H9 (cell line): Measurements from ENCODE around the gene COX6B2. TPM values are rescaled to one million over a fixed set of nuclear protein-coding genes. Genes with fewer than 3 reads are reported as not detected.

Source experiments
- DNase-seq: peaks from one replicate; pipeline ENCODE4 v3.0.0-alpha.2; 2017
- H2AFZ ChIP-seq: one replicate; pipeline ENCODE4 v1.6.1; 2013; ENCODE audit warnings: mild to moderate bottlenecking, low read length, control low read depth, moderate library complexity
- H2AK5ac ChIP-seq: 2 replicates; pipeline ENCODE4 v1.6.1; 2013; ENCODE audit warnings: low read length, control low read depth, mixed read lengths; ENCODE audit not compliant: insufficient read length
- H2BK120ac ChIP-seq: one replicate; pipeline ENCODE4 v1.6.1; 2013; ENCODE audit warnings: low read depth, mild to moderate bottlenecking, low read length, control low read depth, inconsistent platforms; ENCODE audit not compliant: poor library complexity, severe bottlenecking
- H2BK12ac ChIP-seq: 2 replicates; pipeline ENCODE4 v1.6.1; 2013; ENCODE audit warnings: low read length, control low read depth, mixed read lengths, low read depth; ENCODE audit not compliant: insufficient read length
- H2BK15ac ChIP-seq: 2 replicates; pipeline ENCODE4 v1.6.1; 2013; ENCODE audit warnings: low read depth, low read length, control low read depth
- H2BK20ac ChIP-seq: one replicate; pipeline ENCODE4 v1.6.1; 2013; ENCODE audit warnings: low read depth, mild to moderate bottlenecking, low read length, control low read depth, inconsistent platforms; ENCODE audit not compliant: poor library complexity, severe bottlenecking
- H2BK5ac ChIP-seq: 2 replicates; pipeline ENCODE4 v1.6.1; 2013; ENCODE audit warnings: low read length, control low read depth, mixed read lengths; ENCODE audit not compliant: insufficient read length
- H3K14ac ChIP-seq: 2 replicates; pipeline ENCODE4 v1.6.1; 2013; ENCODE audit warnings: low read length, control low read depth; ENCODE audit not compliant: insufficient read depth
- H3K18ac ChIP-seq: 2 replicates; pipeline ENCODE4 v1.6.1; 2013; ENCODE audit warnings: low read depth, mild to moderate bottlenecking, mixed read lengths, low read length, control low read depth; ENCODE audit not compliant: insufficient read length
- H3K23ac ChIP-seq: 2 replicates; pipeline ENCODE4 v1.6.1; 2013; ENCODE audit warnings: low read length, control low read depth, mixed read lengths, low read depth; ENCODE audit not compliant: insufficient read length
- H3K23me2 ChIP-seq: 2 replicates; pipeline ENCODE4 v1.6.1; 2013; ENCODE audit warnings: low read depth, mild to moderate bottlenecking, mixed read lengths, low read length, control low read depth; ENCODE audit not compliant: insufficient read length, poor library complexity, severe bottlenecking
- H3K27ac ChIP-seq: 2 replicates; pipeline ENCODE4 v1.5.1; 2013; ENCODE audit warnings: low read length, control low read depth, mixed read lengths, low read depth; ENCODE audit not compliant: insufficient read length
- H3K27me3 ChIP-seq: 2 replicates; pipeline ENCODE4 v1.6.1; 2013; ENCODE audit warnings: low read length, control low read depth, inconsistent platforms; ENCODE audit not compliant: insufficient read depth
- H3K4ac ChIP-seq: 2 replicates; pipeline ENCODE4 v1.6.1; 2013; ENCODE audit warnings: low read depth, mild to moderate bottlenecking, control low read depth, inconsistent platforms, low read length, moderate library complexity
- H3K4me1 ChIP-seq: 2 replicates; pipeline ENCODE4 v1.6.1; 2013; ENCODE audit warnings: low read length, control low read depth, inconsistent platforms; ENCODE audit not compliant: insufficient read depth
- H3K4me2 ChIP-seq: 2 replicates; pipeline ENCODE4 v1.6.1; 2013; ENCODE audit warnings: low read length, control low read depth, mixed read lengths; ENCODE audit not compliant: insufficient read length, insufficient read depth
- H3K56ac ChIP-seq: 2 replicates; pipeline ENCODE4 v1.6.1; 2013; ENCODE audit warnings: low read depth, mild to moderate bottlenecking, mixed read lengths, low read length, control low read depth; ENCODE audit not compliant: insufficient read length
- H3K79me1 ChIP-seq: 2 replicates; pipeline ENCODE4 v1.6.1; 2013; ENCODE audit warnings: low read depth, mild to moderate bottlenecking, moderate library complexity, low read length, control low read depth, inconsistent platforms; ENCODE audit not compliant: insufficient read depth, poor library complexity, severe bottlenecking
- H3K79me2 ChIP-seq: 2 replicates; pipeline ENCODE4 v1.6.1; 2013; ENCODE audit warnings: low read length, control low read depth, inconsistent platforms; ENCODE audit not compliant: insufficient read depth
- H3K9ac ChIP-seq: 2 replicates; pipeline ENCODE4 v1.6.1; 2013; ENCODE audit warnings: low read length, control low read depth, mixed read lengths; ENCODE audit not compliant: insufficient read length; ENCODE audit errors: extremely low read depth
- H3K9me3 ChIP-seq: one replicate; pipeline ENCODE4 v1.6.1; 2013; ENCODE audit warnings: low read depth, low read length, inconsistent platforms; ENCODE audit not compliant: control insufficient read depth
- H3T11ph ChIP-seq: one replicate; pipeline ENCODE4 v1.6.1; 2013; ENCODE audit warnings: mild to moderate bottlenecking, low read length, control low read depth, inconsistent platforms
- H4K20me1 ChIP-seq: one replicate; pipeline ENCODE4 v1.6.1; 2013; ENCODE audit not compliant: control insufficient read depth, insufficient read length, insufficient read depth
- H4K5ac ChIP-seq: 2 replicates; pipeline ENCODE4 v1.6.1; 2013; ENCODE audit warnings: low read depth, mild to moderate bottlenecking, mixed read lengths, low read length, control low read depth; ENCODE audit not compliant: insufficient read length
- H4K8ac ChIP-seq: replicated peaks from 2 replicates; pipeline ENCODE4 v1.6.1; 2013; ENCODE audit warnings: low read length, control low read depth, mixed read lengths, low read depth; ENCODE audit not compliant: insufficient read length
- H4K91ac ChIP-seq: 2 replicates; pipeline ENCODE4 v1.6.1; 2013; ENCODE audit warnings: low read depth, mild to moderate bottlenecking, moderate library complexity, mixed read lengths, low read length, control low read depth; ENCODE audit not compliant: insufficient read length
- H3K27ac Mint-ChIP-seq, 3 experiments: 2 replicates in 2 of 3; 3 replicates in 1 of 3; pipeline ENCODE4 v1.8.0; 2020 to 2021; ENCODE audit warnings: mixed read lengths in 3 of 3, mild to moderate bottlenecking in 1 of 3, moderate library complexity in 1 of 3
- H3K27me3 Mint-ChIP-seq: 2 replicates; pipeline ENCODE4 v1.8.0; 2021; ENCODE audit warnings: low read depth, mild to moderate bottlenecking, moderate library complexity, mixed read lengths
- H3K36me3 Mint-ChIP-seq, 3 experiments: 2 replicates in 2 of 3; 3 replicates in 1 of 3; pipeline ENCODE4 v1.8.0; 2020 to 2021; ENCODE audit warnings: low read depth in 3 of 3, mixed read lengths in 3 of 3; ENCODE audit not compliant: insufficient read depth in 1 of 3
- H3K4me1 Mint-ChIP-seq, 2 experiments: 2 replicates each; pipeline ENCODE4 v1.8.0; 2020; ENCODE audit warnings: mixed read lengths in 2 of 2
- H3K4me3 Mint-ChIP-seq, 2 experiments: 2 replicates in 1 of 2; 3 replicates in 1 of 2; pipeline ENCODE4 v1.8.0; 2020 to 2021; ENCODE audit warnings: mild to moderate bottlenecking in 2 of 2, mixed read lengths in 2 of 2, moderate library complexity in 1 of 2
- H3K9me3 Mint-ChIP-seq, 2 experiments: 2 replicates in 1 of 2; 3 replicates in 1 of 2; pipeline ENCODE4 v1.8.0; 2020; ENCODE audit warnings: mild to moderate bottlenecking in 2 of 2, mixed read lengths in 2 of 2, moderate library complexity in 1 of 2
- WGBS: extraction: QIAGEN DNeasy Blood & Tissue Kit; methylation state at CpG from one replicate; pipeline ENCODE4 v1.1.7; 2013; ENCODE audit warnings: missing lambda C conversion rate, low lambda C conversion rate, mixed read lengths; ENCODE audit not compliant: insufficient read length; ENCODE audit errors: extremely low coverage; 5-methylcytosine and 5-hydroxymethylcytosine counted together
- total RNA-seq: library from RNA; stranded (reverse); gene quantifications from 2 replicates; pipeline ENCODE4 v1.2.1, GENCODE V29; 2021
- TF ChIP-seq, protein P1 (sequence below): fragments of 200-600 bp; sonication (generic); conservative IDR thresholded peaks from 3 replicates; pipeline ENCODE4 v1.8.0; 2021; ENCODE audit warnings: antibody characterized with exemption, mild to moderate bottlenecking

The COX6B2 gene
- total RNA-seq, 1 experiment from 2014 or later, result 4.0 TPM

DNA sequence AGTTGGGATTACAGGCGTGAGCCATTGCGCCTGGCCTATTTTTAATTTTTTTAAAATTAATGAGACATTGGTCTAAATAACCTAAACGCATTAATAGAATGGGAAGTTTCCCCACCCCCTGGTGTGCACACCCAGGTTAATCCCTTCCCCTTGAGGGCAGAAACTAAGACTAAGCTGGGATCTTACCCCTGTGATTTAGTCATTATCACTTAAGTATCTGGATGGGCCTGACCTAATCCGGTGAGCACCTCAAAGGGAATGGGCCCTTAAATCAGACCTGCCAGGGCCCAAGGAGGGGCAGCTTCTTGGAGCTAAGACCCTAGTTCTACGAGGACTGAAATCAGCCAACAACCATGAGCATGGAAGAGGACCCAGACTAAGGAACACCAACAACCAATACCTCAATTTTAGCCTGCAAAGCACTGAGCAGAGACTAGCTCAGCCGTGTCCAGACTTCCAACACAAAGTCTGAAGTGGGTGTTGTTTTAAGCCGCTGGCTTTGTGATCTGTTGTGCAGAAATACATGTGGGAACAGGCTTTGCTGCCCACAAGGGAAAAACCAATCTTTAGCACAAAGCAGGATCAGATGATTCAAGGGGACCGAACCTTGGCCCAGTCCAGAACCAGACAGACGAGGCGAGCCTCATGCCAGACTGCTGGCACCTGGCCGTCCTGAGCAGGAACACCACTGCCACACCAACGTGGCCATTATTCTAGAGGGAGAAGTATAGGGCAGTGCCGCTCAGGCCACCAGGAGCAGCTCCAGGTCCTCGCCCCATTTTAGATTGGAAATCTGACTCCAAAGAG, 46.0 kb upstream of the COX6B2 start:
- H3K4ac ChIP-seq, result no peak overlapping the region
- H3K4me1 ChIP-seq, result no peaks in the 10 kb centered on the region
- peak overlapping the region in 1 of 2 experiments; percentile 34; a peak in 2 of 5 replicates for H3K4me3 Mint-ChIP-seq
- H3K79me1 ChIP-seq, result no peaks in the 10 kb centered on the region
- H3K18ac ChIP-seq, result no peak overlapping the region
- no peak overlapping the region for H2BK12ac ChIP-seq
- H2AK5ac ChIP-seq, result no peak overlapping the region
- H3K56ac ChIP-seq, result no peak overlapping the region
- no peak overlapping the region for H3K9ac ChIP-seq
- H2BK5ac ChIP-seq, result no peak overlapping the region
- no peak overlapping the region for H3K27ac ChIP-seq
- H3K23me2 ChIP-seq, result no peaks in the 10 kb centered on the region
- H3K9me3 ChIP-seq, result no peaks in the 10 kb centered on the region
- no peaks in the 10 kb centered on the region for H3K9me3 Mint-ChIP-seq
- H2BK15ac ChIP-seq, result no peak overlapping the region
- no peak overlapping the region for H3K4me2 ChIP-seq
- DNase-seq, result no peak
- H3K23ac ChIP-seq, result no peak overlapping the region
- peak overlapping the region in 2 of 3 experiments; percentile 52 to 96; a peak in 3 of 7 replicates for H3K27ac Mint-ChIP-seq
- no peak overlapping the region for H4K8ac ChIP-seq
- no peak overlapping the region for H3T11ph ChIP-seq
- TF ChIP-seq, protein P1, sequence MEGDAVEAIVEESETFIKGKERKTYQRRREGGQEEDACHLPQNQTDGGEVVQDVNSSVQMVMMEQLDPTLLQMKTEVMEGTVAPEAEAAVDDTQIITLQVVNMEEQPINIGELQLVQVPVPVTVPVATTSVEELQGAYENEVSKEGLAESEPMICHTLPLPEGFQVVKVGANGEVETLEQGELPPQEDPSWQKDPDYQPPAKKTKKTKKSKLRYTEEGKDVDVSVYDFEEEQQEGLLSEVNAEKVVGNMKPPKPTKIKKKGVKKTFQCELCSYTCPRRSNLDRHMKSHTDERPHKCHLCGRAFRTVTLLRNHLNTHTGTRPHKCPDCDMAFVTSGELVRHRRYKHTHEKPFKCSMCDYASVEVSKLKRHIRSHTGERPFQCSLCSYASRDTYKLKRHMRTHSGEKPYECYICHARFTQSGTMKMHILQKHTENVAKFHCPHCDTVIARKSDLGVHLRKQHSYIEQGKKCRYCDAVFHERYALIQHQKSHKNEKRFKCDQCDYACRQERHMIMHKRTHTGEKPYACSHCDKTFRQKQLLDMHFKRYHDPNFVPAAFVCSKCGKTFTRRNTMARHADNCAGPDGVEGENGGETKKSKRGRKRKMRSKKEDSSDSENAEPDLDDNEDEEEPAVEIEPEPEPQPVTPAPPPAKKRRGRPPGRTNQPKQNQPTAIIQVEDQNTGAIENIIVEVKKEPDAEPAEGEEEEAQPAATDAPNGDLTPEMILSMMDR, result no peak
- H3K27me3 ChIP-seq, result no peaks in the 10 kb centered on the region
- WGBS, result no CpG with 5 or more reads among the region's 14 CpGs
- peaks cover 8% of the 10 kb centered on the region for H3K27me3 Mint-ChIP-seq
- peaks cover 9 to 26% of the 10 kb centered on the region in 2 experiments for H3K4me1 Mint-ChIP-seq
- H2BK20ac ChIP-seq, result no peak overlapping the region
- peaks cover 32 to 48% (median 42%) of the 10 kb centered on the region in 3 experiments for H3K36me3 Mint-ChIP-seq
- H2BK120ac ChIP-seq, result no peak overlapping the region
- no peak overlapping the region for H2AFZ ChIP-seq
- H4K5ac ChIP-seq, result no peak overlapping the region
- H3K14ac ChIP-seq, result no peak overlapping the region
- H3K79me2 ChIP-seq, result peaks cover 2% of the 10 kb centered on the region; the same call in 1 of the 2 replicates
- no peak overlapping the region for H4K91ac ChIP-seq
- H4K20me1 ChIP-seq, result no peaks in the 10 kb centered on the region
